Body of pancreas (tissue), 4 donors: Measurements from ENCODE around the gene IFIT5. TPM values are rescaled to one million over a fixed set of nuclear protein-coding genes. Genes with fewer than 3 reads are reported as not detected.

Source experiments
- ATAC-seq: fragments of 150-250 bp; one replicate; pipeline ENCODE4 v1.9.1; 2016
- DNase-seq, 4 donors: peaks; one replicate each; pipeline ENCODE4 v3.0.0-alpha.2; 2019
- H3K27ac ChIP-seq, 4 donors: fragments of 200-600 bp; sonication (generic); 1 replicate in 3 of 4; 2 replicates in 1 of 4; pipeline versions ENCODE4 v1.5.1 to v1.6.1; 2016 to 2019; ENCODE audit warnings: mild to moderate bottlenecking in 1 of 4, mixed read lengths in 1 of 4, moderate library complexity in 1 of 4
- H3K27me3 ChIP-seq, 2 donors: fragments of 200-600 bp; sonication (generic); one replicate each; pipeline ENCODE4 v1.6.0; 2016; ENCODE audit warnings: mild to moderate bottlenecking in 1 of 2
- H3K36me3 ChIP-seq, 2 donors: fragments of 200-600 bp; sonication (generic); replicated peaks in 1 of 2; 2 replicates each; pipeline ENCODE4 v1.5.1; 2016; ENCODE audit warnings: low read depth in 2 of 2; ENCODE audit not compliant: insufficient read depth in 1 of 2
- H3K4me1 ChIP-seq: fragments of 200-600 bp; sonication (generic); one replicate; pipeline ENCODE4 v1.6.0; 2016
- H3K4me3 ChIP-seq, 2 donors: fragments of 200-600 bp; sonication (generic); 1 replicate in 1 of 2; 2 replicates in 1 of 2; pipeline ENCODE4 v1.5.1; 2016 to 2019
- H3K9me3 ChIP-seq, 3 donors: fragments of 200-600 bp; sonication (generic); 1 replicate in 2 of 3; 2 replicates in 1 of 3; pipeline ENCODE4 v1.5.1; 2016
- POLR2A ChIP-seq, 3 donors: fragments of 450-650 bp; IDR thresholded peaks; one replicate each; pipeline ENCODE4 v1.6.1; 2016; ENCODE audit warnings: antibody characterized with exemption in 3 of 3, mild to moderate bottlenecking in 2 of 3
- WGBS, 2 donors: methylation state at CpG; one replicate each; pipeline ENCODE4 v1.1.5; 2017; 5-methylcytosine and 5-hydroxymethylcytosine counted together
- intact Hi-C: fragments of 100-400 bp; cut with DNase I; formaldehyde crosslinking; loops from one replicate; pipeline ENCODE4 v1.15.1; 2023
- total RNA-seq, 2 donors: library from RNA; depleted of rRNA; stranded (reverse); fragments of >200 nt; gene quantifications; one replicate each; pipeline ENCODE4 v1.1.0, GENCODE V29; 2016
- TF ChIP-seq, protein P1 (sequence below), 7 experiments: fragments of 450-650 bp in 4 of 7; fragments of 200-600 bp in 3 of 7; sonication (generic) in 3 of 7; IDR thresholded peaks; one replicate each; pipeline ENCODE4 v1.5.1; 2016 to 2019; ENCODE audit warnings: antibody characterized with exemption in 7 of 7

IFIT5 gene
- total RNA-seq, 2 donors from 2014 or later = 1.6 to 11.7 TPM

DNA sequence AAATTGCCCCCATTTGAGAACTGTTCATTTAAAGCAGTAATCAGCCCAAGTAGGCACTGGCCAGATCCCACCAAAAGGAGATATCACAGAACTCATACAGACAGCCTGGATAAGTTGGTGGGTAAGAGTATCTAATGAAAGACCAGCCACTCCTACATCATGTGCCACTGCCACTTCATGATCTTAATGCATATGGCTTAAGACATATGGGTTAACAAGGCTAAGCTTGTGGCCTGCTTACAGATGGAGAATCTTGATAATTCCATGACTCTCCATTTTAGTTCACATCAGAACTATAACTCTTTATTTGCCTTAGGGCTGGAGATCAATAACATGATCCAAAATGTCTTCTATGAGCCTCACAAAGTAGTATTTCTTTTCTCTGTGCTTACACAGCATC lies 43.3 kb upstream of the IFIT5 start:
- TF ChIP-seq, protein P1, sequence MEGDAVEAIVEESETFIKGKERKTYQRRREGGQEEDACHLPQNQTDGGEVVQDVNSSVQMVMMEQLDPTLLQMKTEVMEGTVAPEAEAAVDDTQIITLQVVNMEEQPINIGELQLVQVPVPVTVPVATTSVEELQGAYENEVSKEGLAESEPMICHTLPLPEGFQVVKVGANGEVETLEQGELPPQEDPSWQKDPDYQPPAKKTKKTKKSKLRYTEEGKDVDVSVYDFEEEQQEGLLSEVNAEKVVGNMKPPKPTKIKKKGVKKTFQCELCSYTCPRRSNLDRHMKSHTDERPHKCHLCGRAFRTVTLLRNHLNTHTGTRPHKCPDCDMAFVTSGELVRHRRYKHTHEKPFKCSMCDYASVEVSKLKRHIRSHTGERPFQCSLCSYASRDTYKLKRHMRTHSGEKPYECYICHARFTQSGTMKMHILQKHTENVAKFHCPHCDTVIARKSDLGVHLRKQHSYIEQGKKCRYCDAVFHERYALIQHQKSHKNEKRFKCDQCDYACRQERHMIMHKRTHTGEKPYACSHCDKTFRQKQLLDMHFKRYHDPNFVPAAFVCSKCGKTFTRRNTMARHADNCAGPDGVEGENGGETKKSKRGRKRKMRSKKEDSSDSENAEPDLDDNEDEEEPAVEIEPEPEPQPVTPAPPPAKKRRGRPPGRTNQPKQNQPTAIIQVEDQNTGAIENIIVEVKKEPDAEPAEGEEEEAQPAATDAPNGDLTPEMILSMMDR (IDR thresholded peaks at IDR 0.05) = no peak
- no peak for TF ChIP-seq POLR2A (IDR thresholded peaks at IDR 0.05)
- Histone ChIP-seq H3K36me3 (no peaks in the 10 kb centered on the region), H3K4me1 (peaks cover 44% of the 10 kb centered on the region), H3K27ac (no peak overlapping the region), H3K4me3 (no peak overlapping the region), H3K9me3 (no peaks in the 10 kb centered on the region), H3K27me3 (no peaks in the 10 kb centered on the region)
- DNase-seq (no peak), ATAC-seq (no peak)
- intact Hi-C loops = no loop called here

DNA sequence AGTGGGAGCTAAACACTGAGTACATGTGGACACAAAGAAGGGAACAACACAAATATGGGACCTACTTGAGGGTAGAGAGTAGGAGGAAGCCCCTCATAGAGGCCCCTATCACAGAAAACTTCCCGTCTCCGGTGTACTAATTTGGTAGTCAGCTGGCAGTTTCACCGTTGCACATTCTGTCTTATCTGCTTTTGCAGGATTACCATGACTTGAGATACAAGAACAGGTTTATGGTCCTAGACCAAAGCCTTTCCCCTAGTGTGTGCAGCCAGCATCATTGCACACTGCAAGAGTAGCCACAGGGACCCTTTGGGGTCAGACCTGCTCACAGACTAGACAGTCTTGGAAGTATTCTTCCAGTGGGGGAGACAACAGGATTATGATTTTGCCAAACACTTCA lies 42.4 kb upstream of the IFIT5 start:
- DNase-seq = no peak
- H3K27me3 ChIP-seq = no peaks in the 10 kb centered on the region
- no peaks in the 10 kb centered on the region for H3K36me3 ChIP-seq
- peak overlapping the region in 1 of 4 donors; percentile 40 for H3K27ac ChIP-seq
- intact Hi-C loops = no loop called here
- WGBS, 2 donors = 63 to 89% methylated on average over 3 of the region's 3 CpGs
- TF ChIP-seq, protein P1 (IDR thresholded peaks at IDR 0.05) = no peak
- no peak for TF ChIP-seq POLR2A (IDR thresholded peaks at IDR 0.05)
- ATAC-seq = no peak
- H3K4me1 ChIP-seq = peaks cover 44% of the 10 kb centered on the region
- H3K9me3 ChIP-seq = no peaks in the 10 kb centered on the region
- H3K4me3 ChIP-seq = no peak overlapping the region

DNA sequence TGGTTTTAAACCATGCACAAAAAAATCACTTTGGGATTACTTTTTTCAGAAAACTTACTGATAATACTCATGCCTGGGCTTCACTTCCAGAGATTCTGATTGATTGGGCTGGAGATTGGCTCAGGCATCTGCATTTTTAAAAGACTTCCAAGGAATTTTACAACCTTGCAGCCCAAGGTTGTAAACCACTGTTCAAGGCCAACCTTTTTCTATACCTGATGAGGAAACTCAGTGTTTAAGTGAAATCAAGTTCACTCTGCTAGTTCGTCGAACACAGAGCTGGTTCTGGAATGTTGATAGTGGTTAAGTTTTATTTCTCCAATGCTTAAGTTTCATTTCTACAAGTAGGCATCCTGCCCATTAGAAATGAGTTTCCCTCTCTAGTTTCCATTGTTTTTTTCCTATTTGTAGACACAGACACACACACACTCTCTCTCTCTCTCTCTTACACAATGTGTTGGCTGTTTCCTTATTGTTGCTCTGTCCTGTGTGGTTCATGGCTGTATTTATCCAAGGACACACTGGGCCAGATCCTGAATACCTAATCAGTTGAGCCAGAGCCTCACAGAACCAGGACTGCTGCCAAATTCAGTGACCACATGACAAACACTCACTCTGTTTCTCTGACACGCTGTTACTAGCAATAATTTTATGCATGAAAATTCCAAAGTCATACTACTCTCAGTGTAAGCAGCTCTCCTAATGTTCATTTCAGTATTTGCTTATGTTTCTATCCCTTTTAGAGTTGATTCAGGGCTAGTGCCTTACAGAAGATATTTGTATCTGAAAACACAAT lies 40.3 kb upstream of the IFIT5 start:
- Histone ChIP-seq H3K36me3 (no peaks in the 10 kb centered on the region), H3K27ac (peak overlapping the region; percentile 84 to 96 (median 89)), H3K4me3 (no peak overlapping the region), H3K4me1 (peaks cover 34% of the 10 kb centered on the region), H3K9me3 (no peaks in the 10 kb centered on the region), H3K27me3 (no peaks in the 10 kb centered on the region)
- peak in 2 of 3 donors; percentile 24 to 31 for TF ChIP-seq POLR2A (IDR thresholded peaks at IDR 0.05)
- TF ChIP-seq, protein P1 (IDR thresholded peaks at IDR 0.05) = peak in 2 of 7 experiments; percentile 9 to 16
- intact Hi-C loops = no loop called here
- WGBS, 2 donors = 0 to 4% methylated on average over 3 of the region's 3 CpGs
- peak; percentile 99 for ATAC-seq
- DNase-seq = peak; percentile 90 to 97 (median 96)

DNA sequence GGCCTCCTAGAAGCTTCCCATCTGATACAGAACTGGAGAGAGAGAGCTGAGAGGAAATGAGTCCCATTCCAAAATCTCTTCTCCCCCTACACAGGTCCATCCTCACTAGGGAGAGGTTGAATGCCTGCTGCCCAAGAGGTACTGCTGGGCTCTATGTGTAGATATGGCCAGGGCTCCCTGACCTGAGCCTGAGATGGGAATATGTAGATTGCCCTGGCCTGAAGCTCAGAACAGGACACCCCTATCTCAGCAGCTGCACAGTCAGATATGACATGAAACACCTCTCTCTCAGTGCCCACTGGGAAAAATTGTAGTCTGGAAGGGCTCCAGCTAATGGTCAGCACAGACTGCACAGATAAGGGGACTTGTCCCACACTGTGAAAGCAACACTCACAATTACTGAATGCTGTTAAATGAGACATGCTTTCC lies 39.6 kb upstream of the IFIT5 start:
- H3K27ac ChIP-seq = peak overlapping the region; percentile 84 to 96 (median 89)
- H3K4me3 ChIP-seq = no peak overlapping the region
- ATAC-seq (peak; percentile 3), DNase-seq (peak; percentile 25 to 44 (median 37))
- H3K4me1 ChIP-seq = peaks cover 30% of the 10 kb centered on the region
- no peaks in the 10 kb centered on the region for H3K9me3 ChIP-seq
- TF ChIP-seq, protein P1 (IDR thresholded peaks at IDR 0.05) = no peak
- TF ChIP-seq POLR2A (IDR thresholded peaks at IDR 0.05) = no peak
- H3K27me3 ChIP-seq = no peaks in the 10 kb centered on the region
- H3K36me3 ChIP-seq = no peaks in the 10 kb centered on the region
- intact Hi-C loops = no loop called here
